GM18907 (cell line): ENCODE results near the gene DGCR6L.

Experiments
- ATAC-seq: cut with Tn5 transposase; IDR thresholded peaks from one replicate; pipeline ENCODE4 v1.9.1; 2021; ENCODE audit warnings: mild to moderate bottlenecking, moderate library complexity; ENCODE audit not compliant: unreplicated experiment

DGCR6L gene

GRCh38 chr22:20264614-20265452 is 55.0 kb downstream of the DGCR6L start:
- no peak for ATAC-seq
